Suppressor macrophage treated with lipopolysaccharide for 1 hour (primary cell): ENCODE results near the gene SH3TC1.

ENCODE experiments used
- DNase-seq, 3 donors: peaks; one replicate each; pipeline ENCODE4 v3.0.0-alpha.2; 2020 to 2022

SH3TC1 gene

GRCh38 chr4:8232748-8233147 is 33.7 kb downstream of the SH3TC1 start:
- no peak for DNase-seq

DNA sequence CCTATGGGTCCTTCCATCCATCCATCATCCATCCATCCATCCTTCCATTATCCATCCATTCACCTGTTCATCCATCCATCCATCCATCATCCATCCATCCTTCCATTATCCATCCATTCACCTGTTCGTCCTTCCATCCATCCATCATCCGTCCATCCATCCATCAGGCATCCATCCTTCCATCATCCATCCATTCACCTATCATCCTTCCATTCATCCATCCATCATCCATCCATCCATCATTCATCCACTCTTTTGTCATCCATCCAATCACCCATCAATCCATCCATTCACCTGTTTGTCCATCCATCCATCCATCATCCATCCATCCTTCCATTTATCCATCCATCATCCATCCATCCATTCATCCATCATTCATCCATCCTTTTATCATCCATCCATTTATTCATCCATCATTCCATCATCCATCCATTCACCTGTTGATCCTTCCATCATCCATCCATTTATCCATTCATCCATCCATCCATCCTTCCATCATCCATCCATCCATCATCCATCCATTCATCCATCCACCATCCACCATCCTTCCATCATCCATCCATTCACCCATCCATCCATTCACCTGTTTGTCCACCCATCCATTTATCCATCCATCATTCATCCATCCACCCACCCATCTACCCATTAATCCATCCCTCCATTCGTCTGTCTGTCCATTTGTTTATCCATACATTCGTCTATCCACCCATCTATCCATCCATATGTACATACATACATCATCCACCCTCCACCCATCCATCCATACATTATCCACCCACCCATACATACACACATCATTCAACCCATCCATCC is 34.8 kb downstream of the SH3TC1 start:
- no peak for DNase-seq

GRCh38 chr4:8234715-8235114 is 35.6 kb downstream of the SH3TC1 start:
- no peak for DNase-seq

DNA sequence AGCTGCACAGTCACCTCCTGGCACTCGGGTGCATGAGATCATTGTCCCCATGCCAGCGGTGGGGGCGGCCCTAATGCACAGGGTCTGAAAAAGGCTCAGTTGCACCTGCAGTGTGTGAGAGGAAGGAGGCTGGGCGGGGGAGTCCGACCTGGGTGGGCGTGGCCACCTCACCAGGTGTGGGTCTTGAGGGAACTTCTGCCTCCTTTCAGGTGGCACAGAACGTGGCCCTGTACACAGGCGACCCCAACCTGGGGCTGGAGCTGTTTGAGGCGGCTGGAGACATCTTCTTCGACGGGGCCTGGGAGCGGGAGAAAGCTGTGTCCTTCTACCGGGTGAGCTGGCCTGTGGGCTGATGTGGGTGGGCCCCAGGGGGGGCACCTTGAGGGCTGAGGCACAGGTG is 36.1 kb downstream of the SH3TC1 start:
- no peak for DNase-seq

DNA sequence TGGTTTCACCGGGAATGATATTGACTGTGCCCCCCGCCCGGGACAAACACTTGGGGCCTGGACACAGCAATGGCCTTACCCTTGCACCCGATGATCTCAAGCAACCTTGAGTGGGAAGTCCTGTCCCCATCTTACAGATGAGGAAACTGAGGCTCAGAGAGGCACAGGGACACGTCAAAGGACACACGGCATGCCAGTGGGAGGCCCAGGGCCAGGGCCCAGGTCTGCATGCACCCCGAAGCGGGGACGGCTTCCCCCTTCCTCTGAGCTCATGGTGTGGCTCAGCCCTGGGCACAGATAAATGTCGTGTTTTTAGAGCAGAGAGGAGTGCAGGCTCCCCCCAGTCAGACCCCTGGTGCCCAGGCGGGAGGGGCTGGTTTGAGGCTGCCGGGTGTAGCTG is 36.6 kb downstream of the SH3TC1 start:
- DNase-seq: no peak

- no peak for DNase-seq
These were observed 37.2 kb downstream of the SH3TC1 start for GRCh38 chr4:8236106-8236919.

DNA sequence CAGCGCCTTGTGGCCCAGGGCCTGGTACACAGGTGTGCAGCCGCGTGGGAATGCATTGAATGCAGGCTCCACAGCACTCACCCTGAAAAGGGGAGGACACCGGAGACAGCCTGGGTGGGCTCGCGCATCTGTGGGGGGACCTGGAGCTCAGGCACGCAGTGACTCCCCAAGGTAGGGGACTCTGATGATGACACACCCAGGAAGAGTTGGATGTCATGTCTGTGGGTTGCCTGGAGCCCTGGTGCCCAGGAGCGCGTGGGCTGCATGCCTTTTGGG is 37.8 kb downstream of the SH3TC1 start:
- no peak for DNase-seq

DNA sequence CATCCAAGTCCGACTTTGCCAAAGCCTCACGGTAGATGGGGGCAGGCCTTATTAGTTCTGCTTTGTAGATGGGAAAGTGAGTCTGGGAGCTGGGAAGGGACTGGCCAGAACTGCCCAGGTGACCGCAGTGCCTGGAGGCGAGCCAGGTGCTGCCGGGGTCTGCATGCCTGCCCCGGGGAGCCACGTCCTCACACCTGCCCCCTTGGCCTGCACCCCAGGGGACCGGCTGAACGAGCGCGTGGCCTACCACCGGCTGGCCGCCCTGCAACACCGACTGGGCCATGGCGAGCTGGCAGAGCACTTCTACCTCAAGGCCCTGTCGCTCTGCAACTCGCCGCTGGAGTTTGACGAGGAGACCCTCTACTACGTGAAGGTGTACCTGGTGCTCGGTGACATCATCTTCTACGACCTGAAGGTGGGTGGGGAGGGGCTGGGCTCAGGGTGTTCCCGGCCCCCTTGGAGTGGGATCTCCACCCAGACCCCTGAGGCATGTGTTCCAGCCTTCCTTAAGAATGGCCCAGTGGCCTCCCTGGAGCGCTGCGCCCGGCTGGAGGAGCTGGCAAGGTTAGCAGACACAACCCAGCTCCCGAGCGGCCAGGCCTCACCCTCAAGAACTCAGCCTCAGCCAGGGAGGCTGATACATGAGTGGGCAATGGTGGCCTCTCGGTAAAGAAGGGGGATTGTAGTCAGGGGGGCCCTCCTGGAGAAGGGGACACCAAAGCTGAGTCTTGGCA is 38.3 kb downstream of the SH3TC1 start:
- DNase-seq: no peak

- DNase-seq: peak in 1 of 3 donors; percentile 29
These were observed 39.0 kb downstream of the SH3TC1 start for GRCh38 chr4:8238036-8238511.

- DNase-seq: peak; percentile 82 to 93 (median 89)
These were observed 39.5 kb downstream of the SH3TC1 start for GRCh38 chr4:8238515-8239053.

DNA sequence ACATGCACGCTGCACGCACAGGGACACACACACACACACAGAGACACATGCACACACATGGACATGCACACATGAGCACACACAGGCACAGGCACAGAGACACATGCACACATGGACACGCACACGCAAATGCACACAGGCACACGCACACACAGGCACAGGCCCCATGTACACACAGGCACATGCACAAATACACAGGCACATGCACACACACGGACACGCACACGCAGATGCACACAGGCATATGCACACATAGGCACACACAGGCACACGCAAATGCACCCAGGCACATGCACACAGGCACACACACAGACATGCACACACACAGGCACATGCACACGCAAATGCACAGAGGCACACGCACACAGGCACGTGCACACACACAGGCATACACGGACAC is 40.1 kb downstream of the SH3TC1 start:
- DNase-seq: no peak

DNA sequence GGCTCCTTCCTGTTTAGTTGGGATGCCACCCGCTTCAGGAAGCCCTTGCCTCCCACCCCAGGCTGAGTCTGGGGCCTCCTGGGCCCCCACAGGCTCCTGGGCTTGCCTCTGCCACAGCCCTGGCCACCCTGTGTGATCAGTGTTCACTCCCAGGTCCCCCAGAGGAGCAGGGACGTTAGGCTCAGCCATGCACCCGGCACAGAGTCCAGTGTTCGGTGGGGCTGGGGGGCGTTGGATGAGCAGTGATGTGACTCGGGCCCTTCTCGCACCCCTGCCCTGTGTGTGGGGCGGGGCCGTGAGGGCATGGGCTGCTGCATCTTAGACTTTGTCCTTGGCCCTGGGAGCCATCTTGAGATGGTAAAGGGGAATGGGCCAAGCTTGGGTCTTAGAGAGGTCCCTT is 40.6 kb downstream of the SH3TC1 start:
- no peak for DNase-seq

DNA sequence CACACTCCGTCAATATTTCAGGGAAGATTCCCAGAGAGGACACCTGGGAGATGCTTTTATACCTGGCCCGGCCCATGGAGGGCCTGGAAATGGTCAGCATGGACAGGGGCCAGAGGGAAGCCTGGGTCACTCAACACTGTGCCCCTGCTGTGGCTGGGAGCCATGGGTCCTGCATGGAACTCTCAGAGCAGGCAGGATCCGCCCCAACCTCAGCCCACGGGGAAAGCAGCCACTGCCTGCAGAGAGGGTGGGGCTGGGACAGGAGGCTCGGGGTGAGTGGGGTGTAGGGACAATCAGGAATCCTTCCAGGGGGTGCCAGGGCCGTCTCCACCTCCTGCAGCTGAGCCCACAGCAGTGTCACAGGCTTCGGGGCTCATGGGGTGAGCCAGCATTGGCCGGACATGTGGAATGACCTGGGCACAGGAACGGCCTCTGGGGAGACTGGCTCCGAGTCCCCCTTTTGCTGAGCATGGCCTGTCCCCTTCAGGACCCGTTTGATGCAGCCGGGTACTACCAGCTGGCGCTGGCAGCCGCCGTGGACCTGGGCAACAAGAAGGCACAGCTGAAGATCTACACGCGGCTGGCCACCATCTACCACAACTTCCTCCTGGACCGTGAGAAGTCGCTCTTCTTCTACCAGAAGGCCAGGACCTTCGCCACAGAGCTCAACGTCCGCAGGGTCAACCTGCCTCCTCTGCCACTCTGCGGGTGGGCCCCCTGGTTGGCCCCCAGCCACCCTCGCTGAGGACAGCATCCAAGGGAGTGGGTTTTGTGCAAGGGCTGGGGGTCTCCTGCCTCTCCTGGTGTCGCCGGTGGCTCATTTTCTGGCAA is 41.3 kb downstream of the SH3TC1 start:
- no peak for DNase-seq

DNA sequence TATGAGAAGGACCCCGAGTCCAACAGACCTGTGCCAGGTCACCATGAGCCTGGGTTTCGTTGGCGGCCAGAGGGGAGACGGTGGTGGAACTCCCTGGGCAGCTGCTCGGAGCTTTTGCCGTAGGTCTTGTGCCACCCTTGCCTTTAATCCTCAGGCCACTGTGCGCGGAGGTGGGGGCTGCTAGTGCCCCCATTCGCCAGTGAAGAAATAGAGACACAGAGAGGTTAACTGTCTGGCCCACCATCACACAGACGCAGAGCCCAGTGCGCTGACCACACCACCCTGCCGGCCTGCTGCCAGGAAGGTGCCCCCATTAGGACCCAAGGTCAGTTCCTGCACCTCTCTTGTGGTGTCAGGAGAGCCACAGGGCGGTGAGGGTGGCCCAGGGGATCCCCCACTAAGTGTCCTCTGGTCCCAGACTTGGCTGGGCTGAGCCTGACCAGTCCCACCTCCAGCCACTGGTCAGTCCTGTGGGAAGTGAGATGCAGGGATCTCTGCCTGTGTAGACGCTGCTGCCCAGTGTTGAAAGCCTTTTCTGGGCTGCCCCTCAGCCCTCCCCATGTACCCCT is 42.2 kb downstream of the SH3TC1 start:
- no peak for DNase-seq

- peak; percentile 80 to 93 (median 88) for DNase-seq
These were observed 43.0 kb downstream of the SH3TC1 start for GRCh38 chr4:8241895-8242696.

DNA sequence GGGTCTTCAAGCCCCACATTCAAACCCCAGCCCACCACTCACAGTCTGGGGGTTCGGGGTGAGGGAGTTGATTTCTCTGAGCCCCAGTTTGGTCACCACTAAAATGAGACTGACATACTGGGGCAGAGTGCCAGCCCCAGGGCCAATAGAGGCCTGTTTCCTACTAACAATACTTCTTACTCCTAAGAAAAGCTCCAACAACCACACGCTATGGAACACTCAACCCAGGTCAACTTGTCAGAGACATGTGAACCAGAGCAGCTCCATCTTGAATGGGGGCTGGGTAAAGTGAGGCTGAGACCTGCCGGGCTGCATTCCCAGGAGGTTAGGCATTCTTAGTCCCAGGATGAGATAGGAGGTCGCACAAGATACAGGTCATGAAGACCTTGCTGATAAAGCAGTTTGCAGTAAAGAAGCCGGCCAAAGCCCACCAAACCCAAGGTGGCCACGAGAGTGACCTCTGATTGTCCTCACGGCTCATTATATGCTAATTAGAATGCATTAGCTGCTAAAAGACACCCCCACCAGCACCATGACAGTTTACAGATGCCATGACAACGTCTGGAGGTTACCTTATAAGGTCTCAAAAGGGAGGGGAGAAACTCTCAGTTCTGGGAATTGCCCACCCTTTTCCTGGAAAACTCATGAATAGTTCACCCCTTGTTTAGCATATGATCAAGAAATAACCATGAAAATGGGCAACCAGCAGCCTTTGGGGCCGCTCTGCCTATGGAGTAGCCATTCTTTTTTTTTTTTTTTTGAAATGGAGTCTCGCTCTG is 43.9 kb downstream of the SH3TC1 start:
- DNase-seq: no peak

- DNase-seq: no peak
These were observed 45.1 kb downstream of the SH3TC1 start for GRCh38 chr4:8244001-8244757.

DNA sequence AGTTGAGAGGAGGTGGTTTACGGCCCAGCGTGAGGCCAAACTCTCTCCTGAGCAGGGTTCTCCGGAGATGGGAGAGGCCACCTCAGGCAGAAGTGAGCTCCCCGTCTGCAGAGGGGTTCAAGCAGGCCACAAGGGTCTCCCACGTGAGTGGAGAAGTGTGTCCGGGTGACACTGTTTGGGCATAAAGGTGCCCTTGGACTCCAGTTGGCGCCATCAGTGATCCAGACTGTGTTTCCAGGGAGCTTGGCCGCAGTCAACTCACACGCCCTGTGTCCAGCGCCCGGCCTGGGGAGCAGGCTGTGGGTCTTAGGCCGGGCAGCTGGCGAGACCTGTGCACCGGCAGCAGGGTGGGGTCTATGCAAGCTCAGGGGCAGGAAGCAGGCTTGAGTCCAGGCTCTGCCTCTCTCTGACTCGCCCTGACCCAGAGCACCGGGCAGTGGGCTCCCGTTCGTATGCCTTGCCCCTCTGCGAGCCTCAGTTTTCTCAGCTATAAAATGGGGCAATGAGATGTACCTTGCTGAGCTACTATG is 45.9 kb downstream of the SH3TC1 start:
- DNase-seq: no peak
